ENCODE measurements around the gene FAM131A.

The FAM131A gene

DNA sequence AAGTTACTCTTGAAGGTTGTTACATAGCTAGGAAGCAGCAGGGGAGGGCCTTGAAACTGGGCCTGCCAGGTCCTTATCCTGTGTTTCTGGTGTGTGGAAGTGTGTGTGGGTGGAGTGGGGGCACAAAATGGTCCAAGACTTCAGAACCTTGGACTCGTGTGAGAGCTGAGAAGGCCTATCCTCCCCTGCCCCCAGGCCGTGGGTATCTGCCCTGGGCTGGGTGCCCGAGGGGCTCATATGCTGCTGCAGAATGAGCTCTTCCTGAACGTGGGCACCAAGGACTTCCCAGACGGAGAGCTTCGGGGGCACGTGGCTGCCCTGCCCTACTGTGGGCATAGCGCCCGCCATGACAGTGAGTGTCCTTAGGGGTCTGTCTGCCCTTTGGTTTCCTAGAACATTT, 46.9 kb downstream of the FAM131A start:
- Histone ChIP-seq H3K9me3 (ENCODE audit: insufficient read depth, low read length) (no peaks in the 10 kb centered on the region), H3K4me1 (ENCODE audit: insufficient read depth, insufficient read length) (peaks cover 5% of the 10 kb centered on the region), H3K4me3 (ENCODE audit: insufficient read length, low read depth) (no peak overlapping the region), H3K27me3 (ENCODE audit: insufficient read depth, insufficient read length) (peaks cover 30% of the 10 kb centered on the region), H3K9ac (ENCODE audit: insufficient read length, low read depth) (no peak overlapping the region), H3K36me3 (ENCODE audit: insufficient read depth, insufficient read length, low read length) (no peaks in the 10 kb centered on the region)
- no peak for DNase-seq (ENCODE audit: low read depth, low spot score)
- TF ChIP-seq YY1 (IDR thresholded peaks at IDR 0.05; ENCODE audit: insufficient read depth, insufficient read length) (no peak), SUZ12 (IDR thresholded peaks at IDR 0.05; ENCODE audit: extremely low read depth, insufficient read depth, insufficient read length) (no peak), ZNF274 (IDR thresholded peaks at IDR 0.05; ENCODE audit: low read depth, low read length) (no peak)

DNA sequence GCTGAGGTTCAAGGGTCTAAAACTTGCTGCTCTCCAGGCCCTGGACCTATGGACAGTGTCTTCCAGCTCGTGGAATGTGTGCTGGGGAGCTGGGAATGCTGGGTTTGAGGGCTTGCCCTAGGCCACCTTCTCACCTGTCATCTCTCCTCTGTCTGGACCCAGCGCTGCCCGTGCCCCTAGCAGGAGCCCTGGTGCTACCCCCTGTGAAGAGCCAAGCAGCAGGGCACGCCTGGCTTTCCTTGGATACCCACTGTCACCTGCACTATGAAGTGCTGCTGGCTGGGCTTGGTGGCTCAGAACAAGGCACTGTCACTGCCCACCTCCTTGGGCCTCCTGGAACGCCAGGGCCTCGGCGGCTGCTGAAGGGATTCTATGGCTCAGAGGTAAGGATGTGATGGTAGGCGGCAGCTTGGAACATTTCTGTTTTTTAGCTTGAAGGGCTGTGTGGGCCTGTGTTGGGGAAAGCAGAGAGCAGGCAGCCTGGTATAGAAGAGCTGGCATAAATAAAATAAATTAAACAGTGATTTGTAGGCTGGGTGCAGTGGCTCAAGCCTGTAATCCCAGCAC, 47.5 kb downstream of the FAM131A start:
- Histone ChIP-seq H3K4me1 (ENCODE audit: insufficient read depth, insufficient read length) (peaks cover 7% of the 10 kb centered on the region), H3K9me3 (ENCODE audit: insufficient read depth, low read length) (no peaks in the 10 kb centered on the region), H3K4me3 (ENCODE audit: insufficient read length, low read depth) (no peak overlapping the region), H3K27me3 (ENCODE audit: insufficient read depth, insufficient read length) (peaks cover 28% of the 10 kb centered on the region), H3K36me3 (ENCODE audit: insufficient read depth, insufficient read length, low read length) (no peaks in the 10 kb centered on the region), H3K9ac (ENCODE audit: insufficient read length, low read depth) (no peak overlapping the region)
- no peak for DNase-seq (ENCODE audit: low read depth, low spot score)
- TF ChIP-seq SUZ12 (IDR thresholded peaks at IDR 0.05; ENCODE audit: extremely low read depth, insufficient read depth, insufficient read length): no peak
- no peak for TF ChIP-seq ZNF274 (IDR thresholded peaks at IDR 0.05; ENCODE audit: low read depth, low read length)
- TF ChIP-seq YY1 (IDR thresholded peaks at IDR 0.05; ENCODE audit: insufficient read depth, insufficient read length): no peak

DNA sequence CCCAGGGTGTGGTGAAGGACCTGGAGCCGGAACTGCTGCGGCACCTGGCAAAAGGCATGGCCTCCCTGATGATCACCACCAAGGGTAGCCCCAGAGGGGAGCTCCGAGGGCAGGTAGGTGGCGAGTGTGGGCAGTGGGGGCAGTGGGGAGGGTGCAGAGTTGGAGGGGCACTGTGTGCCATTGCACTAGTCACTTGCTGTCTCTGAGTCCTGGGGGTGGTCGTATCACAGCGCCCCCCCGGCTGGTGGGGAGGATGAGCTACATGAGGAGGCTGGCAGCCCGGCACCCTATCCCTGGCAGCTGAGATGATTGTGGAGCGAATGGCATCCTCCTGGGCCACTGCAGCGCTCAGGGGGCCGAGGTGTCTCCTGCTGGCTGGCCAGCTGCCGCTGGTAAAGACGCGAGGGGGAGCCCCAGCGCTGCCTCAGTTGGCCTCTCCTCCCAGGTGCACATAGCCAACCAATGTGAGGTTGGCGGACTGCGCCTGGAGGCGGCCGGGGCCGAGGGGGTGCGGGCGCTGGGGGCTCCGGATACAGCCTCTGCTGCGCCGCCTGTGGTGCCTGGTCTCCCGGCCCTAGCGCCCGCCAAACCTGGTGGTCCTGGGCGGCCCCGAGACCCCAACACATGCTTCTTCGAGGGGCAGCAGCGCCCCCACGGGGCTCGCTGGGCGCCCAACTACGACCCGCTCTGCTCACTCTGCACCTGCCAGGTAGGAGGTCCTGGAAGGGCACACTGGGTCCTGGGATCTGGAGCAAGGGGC, 48.8 kb downstream of the FAM131A start:
- DNase-seq (ENCODE audit: low read depth, low spot score): no peak
- Histone ChIP-seq H3K4me3 (ENCODE audit: insufficient read length, low read depth) (no peak overlapping the region), H3K27me3 (ENCODE audit: insufficient read depth, insufficient read length) (peaks cover 20% of the 10 kb centered on the region), H3K4me1 (ENCODE audit: insufficient read depth, insufficient read length) (peaks cover 4% of the 10 kb centered on the region), H3K36me3 (ENCODE audit: insufficient read depth, insufficient read length, low read length) (no peaks in the 10 kb centered on the region), H3K9me3 (ENCODE audit: insufficient read depth, low read length) (no peaks in the 10 kb centered on the region), H3K9ac (ENCODE audit: insufficient read length, low read depth) (no peak overlapping the region)
- TF ChIP-seq SUZ12 (IDR thresholded peaks at IDR 0.05; ENCODE audit: extremely low read depth, insufficient read depth, insufficient read length): no peak
- TF ChIP-seq ZNF274 (IDR thresholded peaks at IDR 0.05; ENCODE audit: low read depth, low read length): no peak
- no peak for TF ChIP-seq YY1 (IDR thresholded peaks at IDR 0.05; ENCODE audit: insufficient read depth, insufficient read length)

DNA sequence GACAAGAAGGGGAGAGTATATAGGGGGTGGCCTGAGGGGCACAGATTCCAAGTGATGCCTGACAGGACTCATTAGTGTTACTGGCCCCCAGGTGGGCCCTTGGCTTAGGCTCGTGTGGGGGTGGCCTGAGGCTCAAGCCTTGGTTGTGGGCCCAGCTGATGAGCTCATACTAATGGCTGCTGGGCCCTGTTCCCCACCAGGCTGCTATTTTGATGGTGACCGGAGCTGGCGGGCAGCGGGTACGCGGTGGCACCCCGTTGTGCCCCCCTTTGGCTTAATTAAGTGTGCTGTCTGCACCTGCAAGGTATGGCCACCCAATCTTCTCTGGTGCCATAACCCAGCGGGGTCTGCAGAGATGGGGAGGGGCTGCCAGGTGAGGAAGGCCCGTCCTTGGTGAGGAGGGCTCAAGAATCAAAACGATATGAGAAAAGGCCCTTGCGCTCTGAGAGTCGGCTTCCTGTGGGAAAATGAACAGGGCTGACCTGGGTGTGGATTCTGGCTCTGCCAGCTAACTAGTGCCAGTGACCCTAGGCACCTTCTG, 49.8 kb downstream of the FAM131A start:
- Histone ChIP-seq H3K4me3 (ENCODE audit: insufficient read length, low read depth) (no peak overlapping the region), H3K9ac (ENCODE audit: insufficient read length, low read depth) (no peak overlapping the region), H3K36me3 (ENCODE audit: insufficient read depth, insufficient read length, low read length) (no peaks in the 10 kb centered on the region), H3K4me1 (ENCODE audit: insufficient read depth, insufficient read length) (peaks cover 3% of the 10 kb centered on the region), H3K27me3 (ENCODE audit: insufficient read depth, insufficient read length) (peaks cover 9% of the 10 kb centered on the region), H3K9me3 (ENCODE audit: insufficient read depth, low read length) (no peaks in the 10 kb centered on the region)
- no peak for DNase-seq (ENCODE audit: low read depth, low spot score)
- TF ChIP-seq ZNF274 (IDR thresholded peaks at IDR 0.05; ENCODE audit: low read depth, low read length) (no peak), SUZ12 (IDR thresholded peaks at IDR 0.05; ENCODE audit: extremely low read depth, insufficient read depth, insufficient read length) (no peak), YY1 (IDR thresholded peaks at IDR 0.05; ENCODE audit: insufficient read depth, insufficient read length) (no peak)

DNA sequence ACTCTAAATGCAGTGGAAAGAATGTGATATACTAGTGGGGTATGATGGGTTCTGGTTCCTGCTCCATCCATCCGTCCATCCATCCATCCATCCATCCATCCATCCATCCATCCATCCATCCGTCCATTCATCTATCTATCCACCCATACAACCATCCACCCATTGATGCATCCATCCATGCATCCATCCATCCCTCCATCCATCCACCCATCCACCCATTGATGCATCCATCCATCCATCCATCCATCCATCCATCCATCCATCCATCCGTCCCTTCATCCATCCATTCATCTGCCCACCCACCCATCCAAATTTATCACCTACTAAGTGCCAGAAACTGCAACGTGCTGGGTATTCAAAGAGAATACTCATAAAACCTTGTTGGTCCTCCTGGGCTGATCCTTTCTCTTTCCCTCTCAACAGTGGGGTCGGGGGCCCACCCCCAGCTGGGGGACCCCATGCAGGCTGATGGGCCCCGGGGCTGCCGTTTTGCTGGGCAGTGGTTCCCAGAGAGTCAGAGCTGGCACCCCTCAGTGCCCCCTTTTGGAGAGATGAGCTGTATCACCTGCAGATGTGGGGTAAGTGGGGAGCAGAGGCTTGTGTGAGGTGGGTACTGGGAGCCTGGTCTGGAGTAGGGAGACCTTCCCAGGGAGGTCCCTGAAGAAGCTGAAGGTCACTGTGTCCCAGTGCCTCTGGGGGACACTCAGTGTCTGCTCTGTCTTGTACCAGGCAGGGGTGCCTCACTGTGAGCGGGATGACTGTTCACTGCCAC, 51.0 kb downstream of the FAM131A start:
- H3K9me3 ChIP-seq (ENCODE audit: insufficient read depth, low read length): no peaks in the 10 kb centered on the region

DNA sequence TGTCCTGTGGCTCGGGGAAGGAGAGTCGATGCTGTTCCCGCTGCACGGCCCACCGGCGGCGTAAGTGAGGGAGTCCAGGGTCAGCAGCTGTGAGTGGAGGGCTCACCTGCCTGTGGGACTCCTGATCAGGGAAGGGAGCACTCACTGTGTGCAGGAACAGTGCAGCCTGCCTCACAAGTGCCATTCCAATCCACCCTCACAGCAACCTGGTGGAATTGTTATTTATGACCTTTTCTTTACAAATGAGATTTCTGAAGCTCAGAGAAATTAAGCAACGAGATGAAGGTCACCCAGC, 51.5 kb downstream of the FAM131A start:
- no peak overlapping the region for H3K4me3 ChIP-seq (ENCODE audit: insufficient read length, low read depth)
- H3K4me1 ChIP-seq (ENCODE audit: insufficient read depth, insufficient read length): peaks cover 3% of the 10 kb centered on the region
- H3K36me3 ChIP-seq (ENCODE audit: insufficient read depth, insufficient read length, low read length): no peaks in the 10 kb centered on the region
- H3K9me3 ChIP-seq (ENCODE audit: insufficient read depth, low read length): no peaks in the 10 kb centered on the region
- TF ChIP-seq YY1 (IDR thresholded peaks at IDR 0.05; ENCODE audit: insufficient read depth, insufficient read length) (no peak), ZNF274 (IDR thresholded peaks at IDR 0.05; ENCODE audit: low read depth, low read length) (no peak), SUZ12 (IDR thresholded peaks at IDR 0.05; ENCODE audit: extremely low read depth, insufficient read depth, insufficient read length) (no peak)
- no peak overlapping the region for H3K9ac ChIP-seq (ENCODE audit: insufficient read length, low read depth)
- no peaks in the 10 kb centered on the region for H3K27me3 ChIP-seq (ENCODE audit: insufficient read depth, insufficient read length)
- DNase-seq (ENCODE audit: low read depth, low spot score): no peak

More for the DNA sequence above, 51.0 kb downstream of the FAM131A start:
- no peak for TF ChIP-seq SUZ12 (IDR thresholded peaks at IDR 0.05; ENCODE audit: extremely low read depth, insufficient read depth, insufficient read length)
- TF ChIP-seq ZNF274 (IDR thresholded peaks at IDR 0.05; ENCODE audit: low read depth, low read length): no peak
- H3K27me3 ChIP-seq (ENCODE audit: insufficient read depth, insufficient read length): peaks cover 2% of the 10 kb centered on the region
- H3K36me3 ChIP-seq (ENCODE audit: insufficient read depth, insufficient read length, low read length): no peaks in the 10 kb centered on the region
- no peak overlapping the region for H3K9ac ChIP-seq (ENCODE audit: insufficient read length, low read depth)
- no peak overlapping the region for H3K4me3 ChIP-seq (ENCODE audit: insufficient read length, low read depth)
- H3K4me1 ChIP-seq (ENCODE audit: insufficient read depth, insufficient read length): peaks cover 3% of the 10 kb centered on the region
- DNase-seq (ENCODE audit: low read depth, low spot score): no peak

DNA sequence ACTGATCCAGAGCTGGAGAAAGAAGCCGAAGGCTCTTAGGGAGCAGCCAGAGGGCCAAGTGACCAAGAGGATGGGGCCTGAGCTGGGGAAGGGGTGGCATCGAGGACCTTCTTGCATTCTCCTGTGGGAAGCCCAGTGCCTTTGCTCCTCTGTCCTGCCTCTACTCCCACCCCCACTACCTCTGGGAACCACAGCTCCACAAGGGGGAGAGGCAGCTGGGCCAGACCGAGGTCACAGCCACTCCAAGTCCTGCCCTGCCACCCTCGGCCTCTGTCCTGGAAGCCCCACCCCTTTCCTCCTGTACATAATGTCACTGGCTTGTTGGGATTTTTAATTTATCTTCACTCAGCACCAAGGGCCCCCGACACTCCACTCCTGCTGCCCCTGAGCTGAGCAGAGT, 52.0 kb downstream of the FAM131A start:
- TF ChIP-seq ZNF274 (IDR thresholded peaks at IDR 0.05; ENCODE audit: low read depth, low read length) (no peak), SUZ12 (IDR thresholded peaks at IDR 0.05; ENCODE audit: extremely low read depth, insufficient read depth, insufficient read length) (no peak), YY1 (IDR thresholded peaks at IDR 0.05; ENCODE audit: insufficient read depth, insufficient read length) (no peak)
- Histone ChIP-seq H3K4me1 (ENCODE audit: insufficient read depth, insufficient read length) (peaks cover 3% of the 10 kb centered on the region), H3K27me3 (ENCODE audit: insufficient read depth, insufficient read length) (no peaks in the 10 kb centered on the region), H3K9me3 (ENCODE audit: insufficient read depth, low read length) (no peaks in the 10 kb centered on the region), H3K9ac (ENCODE audit: insufficient read length, low read depth) (no peak overlapping the region), H3K4me3 (ENCODE audit: insufficient read length, low read depth) (no peak overlapping the region), H3K36me3 (ENCODE audit: insufficient read depth, insufficient read length, low read length) (no peaks in the 10 kb centered on the region)
- no peak for DNase-seq (ENCODE audit: low read depth, low spot score)

Data from NT2/D1 (cell line).